ENCODE measurements around the gene TMOD1. TPM values are rescaled to one million over a fixed set of nuclear protein-coding genes. Genes with fewer than 3 reads are reported as not detected.
"Not testable (repeated sequence)": the region's sequence is repeated elsewhere in the genome, so short reads cannot be mapped to it uniquely, and the experiment has no call there.

The TMOD1 gene
- total RNA-seq, 1 donor from 2014 or later: 10.1 TPM

DNA sequence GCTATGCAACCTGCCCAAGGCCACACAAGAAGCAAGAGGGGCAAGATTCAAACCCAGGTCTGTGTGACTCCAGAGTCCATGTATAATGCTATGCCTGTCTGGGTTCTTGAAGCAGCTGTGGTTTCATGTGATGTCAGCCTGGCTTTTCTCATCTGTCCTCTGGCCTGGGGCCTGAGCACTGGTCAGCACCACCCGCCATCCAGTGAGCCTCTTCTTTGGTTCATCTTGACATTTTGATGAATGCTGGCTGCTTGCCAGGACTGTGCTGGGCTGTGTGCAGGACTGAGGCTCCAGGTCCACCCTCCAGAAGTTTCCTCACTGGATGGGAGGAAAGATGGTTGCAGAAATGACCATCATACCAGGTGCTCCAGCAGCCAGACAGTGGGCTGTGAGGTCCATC, 70.2 kb downstream of the TMOD1 start:
- DNase-seq (ENCODE audit: low spot score, unreplicated experiment): no peak
- Mint-ChIP-seq H3K27me3 (no peaks in the 10 kb centered on the region), H3K27ac (no peak overlapping the region), H3K4me3 (ENCODE audit: low read depth) (no peak overlapping the region), H3K36me3 (ENCODE audit: insufficient read depth) (peaks cover 10% of the 10 kb centered on the region), H3K9me3 (ENCODE audit: low read depth) (peaks cover 3% of the 10 kb centered on the region), H3K4me1 (ENCODE audit: low read depth) (no peaks in the 10 kb centered on the region)
- TF ChIP-seq, protein P1, sequence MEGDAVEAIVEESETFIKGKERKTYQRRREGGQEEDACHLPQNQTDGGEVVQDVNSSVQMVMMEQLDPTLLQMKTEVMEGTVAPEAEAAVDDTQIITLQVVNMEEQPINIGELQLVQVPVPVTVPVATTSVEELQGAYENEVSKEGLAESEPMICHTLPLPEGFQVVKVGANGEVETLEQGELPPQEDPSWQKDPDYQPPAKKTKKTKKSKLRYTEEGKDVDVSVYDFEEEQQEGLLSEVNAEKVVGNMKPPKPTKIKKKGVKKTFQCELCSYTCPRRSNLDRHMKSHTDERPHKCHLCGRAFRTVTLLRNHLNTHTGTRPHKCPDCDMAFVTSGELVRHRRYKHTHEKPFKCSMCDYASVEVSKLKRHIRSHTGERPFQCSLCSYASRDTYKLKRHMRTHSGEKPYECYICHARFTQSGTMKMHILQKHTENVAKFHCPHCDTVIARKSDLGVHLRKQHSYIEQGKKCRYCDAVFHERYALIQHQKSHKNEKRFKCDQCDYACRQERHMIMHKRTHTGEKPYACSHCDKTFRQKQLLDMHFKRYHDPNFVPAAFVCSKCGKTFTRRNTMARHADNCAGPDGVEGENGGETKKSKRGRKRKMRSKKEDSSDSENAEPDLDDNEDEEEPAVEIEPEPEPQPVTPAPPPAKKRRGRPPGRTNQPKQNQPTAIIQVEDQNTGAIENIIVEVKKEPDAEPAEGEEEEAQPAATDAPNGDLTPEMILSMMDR (IDR thresholded peaks at IDR 0.05; ENCODE audit: unreplicated experiment): no peak

DNA sequence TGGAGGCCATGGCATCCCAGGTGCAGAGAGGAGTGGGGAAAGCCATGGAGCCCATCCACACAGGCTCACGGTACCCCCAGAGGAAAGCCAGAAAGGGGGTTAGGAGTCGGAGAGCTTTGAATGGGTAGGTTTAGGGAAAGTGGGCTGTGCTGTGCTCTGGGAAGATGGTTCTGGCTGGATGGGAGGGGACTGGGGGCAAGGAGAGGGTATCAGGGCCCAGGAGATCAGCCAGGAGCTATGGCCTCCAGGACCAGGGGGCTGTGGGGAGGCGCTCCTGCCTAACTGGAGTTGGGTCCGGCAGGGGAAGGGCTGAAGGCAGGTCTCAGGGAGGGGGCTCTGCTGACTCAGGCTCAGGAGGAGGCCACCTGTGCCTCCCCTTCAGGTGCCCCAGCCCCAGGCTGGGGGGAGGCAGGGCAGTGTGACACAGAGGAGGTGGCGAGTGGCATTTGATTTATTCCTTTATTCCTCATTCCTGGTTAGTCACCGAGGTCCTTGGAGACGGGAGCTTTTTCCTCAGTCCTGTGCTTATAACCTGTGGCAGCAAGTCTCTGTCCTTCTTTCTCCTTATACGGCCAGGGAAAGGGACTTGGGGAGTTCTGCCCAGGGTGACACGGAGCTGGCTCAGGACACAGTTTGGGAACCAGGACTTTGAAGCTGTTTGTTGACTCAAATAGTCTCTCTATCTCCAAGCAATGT, 70.9 kb downstream of the TMOD1 start:
- Mint-ChIP-seq H3K9me3 (ENCODE audit: low read depth) (peaks cover 3% of the 10 kb centered on the region), H3K4me3 (ENCODE audit: low read depth) (no peak overlapping the region), H3K4me1 (ENCODE audit: low read depth) (no peaks in the 10 kb centered on the region), H3K36me3 (ENCODE audit: insufficient read depth) (peaks cover 10% of the 10 kb centered on the region), H3K27me3 (no peaks in the 10 kb centered on the region), H3K27ac (no peak overlapping the region)
- DNase-seq (ENCODE audit: low spot score, unreplicated experiment): no peak
- TF ChIP-seq, protein P1 (IDR thresholded peaks at IDR 0.05; ENCODE audit: unreplicated experiment): no peak

DNA sequence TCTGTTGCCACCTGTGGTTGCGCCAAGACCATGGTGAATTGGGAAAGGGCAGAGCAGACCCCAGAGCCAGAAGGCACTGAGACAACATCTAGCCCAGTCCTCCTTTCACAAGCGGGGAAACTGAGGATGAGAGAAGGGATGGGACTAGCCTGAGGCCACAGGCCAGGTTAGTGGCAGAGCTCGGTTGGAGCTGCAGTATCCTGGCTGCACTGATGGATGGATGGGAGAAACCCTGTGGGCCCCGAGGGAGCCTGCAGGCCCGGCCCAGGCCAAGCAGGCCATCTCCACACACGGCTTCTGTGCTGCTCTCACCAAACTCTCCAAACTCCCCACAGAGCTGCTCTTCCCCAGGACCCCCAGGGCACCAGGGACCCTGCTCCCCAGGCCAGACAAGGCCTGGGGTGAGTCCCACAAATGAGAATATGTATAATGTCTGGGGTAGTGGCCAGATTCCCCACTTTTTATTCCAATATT, 71.5 kb downstream of the TMOD1 start:
- no peaks in the 10 kb centered on the region for H3K27me3 Mint-ChIP-seq
- H3K36me3 Mint-ChIP-seq (ENCODE audit: insufficient read depth): peaks cover 10% of the 10 kb centered on the region
- DNase-seq (ENCODE audit: low spot score, unreplicated experiment): no peak
- no peaks in the 10 kb centered on the region for H3K4me1 Mint-ChIP-seq (ENCODE audit: low read depth)
- H3K4me3 Mint-ChIP-seq (ENCODE audit: low read depth): no peak overlapping the region
- TF ChIP-seq, protein P1 (IDR thresholded peaks at IDR 0.05; ENCODE audit: unreplicated experiment): no peak
- H3K9me3 Mint-ChIP-seq (ENCODE audit: low read depth): peaks cover 3% of the 10 kb centered on the region
- H3K27ac Mint-ChIP-seq: no peak overlapping the region

DNA sequence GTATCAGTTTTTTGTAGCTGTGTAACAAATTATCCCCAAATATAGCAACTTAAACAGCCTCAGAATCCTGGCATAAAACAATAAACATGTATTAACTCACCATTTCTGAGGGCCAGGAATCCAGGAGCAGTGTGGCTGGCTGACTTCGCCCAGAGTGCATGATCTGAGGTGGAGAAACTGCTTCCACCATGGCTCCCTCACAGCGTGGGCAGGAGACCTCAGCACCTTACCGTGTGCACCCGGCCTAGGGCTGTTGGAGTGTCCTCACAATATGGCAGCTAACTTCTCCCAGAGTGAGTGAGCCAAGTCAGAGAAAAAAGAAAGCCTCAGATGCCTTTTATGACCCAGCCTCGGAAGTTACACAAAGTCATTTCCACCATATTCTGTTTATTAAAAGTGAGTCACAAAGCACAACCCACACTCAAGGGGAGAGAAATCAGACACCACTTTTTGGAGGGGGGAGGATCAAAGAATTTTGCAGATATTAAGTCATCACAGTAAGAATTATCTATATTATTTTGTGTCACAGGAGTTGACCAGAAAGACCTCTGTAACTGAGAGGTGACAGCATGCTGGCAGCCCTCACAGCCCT, 72.1 kb downstream of the TMOD1 start:
- no peak overlapping the region for H3K27ac Mint-ChIP-seq
- no peaks in the 10 kb centered on the region for H3K4me1 Mint-ChIP-seq (ENCODE audit: low read depth)
- DNase-seq (ENCODE audit: low spot score, unreplicated experiment): no peak
- no peak overlapping the region for H3K4me3 Mint-ChIP-seq (ENCODE audit: low read depth)
- peaks cover 10% of the 10 kb centered on the region for H3K36me3 Mint-ChIP-seq (ENCODE audit: insufficient read depth)
- no peaks in the 10 kb centered on the region for H3K27me3 Mint-ChIP-seq
- TF ChIP-seq, protein P1 (IDR thresholded peaks at IDR 0.05; ENCODE audit: unreplicated experiment): no peak
- H3K9me3 Mint-ChIP-seq (ENCODE audit: low read depth): peaks cover 3% of the 10 kb centered on the region

DNA sequence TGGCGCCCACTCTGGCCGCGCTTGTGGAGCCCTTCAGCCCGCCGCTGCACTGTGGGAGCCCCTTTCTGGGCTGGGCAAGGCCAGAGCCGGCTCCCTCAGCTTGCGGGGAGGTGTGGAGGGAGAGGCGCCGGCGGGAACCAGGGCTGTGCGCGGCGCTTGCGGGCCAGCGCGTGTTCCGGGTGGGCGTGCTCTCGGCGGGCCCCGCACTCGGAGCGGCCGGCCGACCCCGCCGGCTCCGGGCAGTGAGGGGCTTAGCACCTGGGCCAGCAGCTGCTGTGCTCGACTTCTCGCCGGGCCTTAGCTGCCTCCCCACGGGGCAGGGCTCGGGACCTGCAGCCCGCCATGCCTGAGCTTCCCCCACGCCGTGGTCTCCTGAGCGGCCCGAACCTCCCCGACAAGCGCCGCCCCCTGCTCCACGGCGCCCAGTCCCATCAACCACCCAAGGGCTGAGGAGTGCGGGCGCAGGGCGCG, 72.7 kb downstream of the TMOD1 start:
- not testable (repeated sequence) for H3K9me3 Mint-ChIP-seq (ENCODE audit: low read depth); DNase-seq (ENCODE audit: low spot score, unreplicated experiment); H3K4me3 Mint-ChIP-seq (ENCODE audit: low read depth); H3K27me3 Mint-ChIP-seq; H3K27ac Mint-ChIP-seq; H3K4me1 Mint-ChIP-seq (ENCODE audit: low read depth)
- H3K36me3 Mint-ChIP-seq (ENCODE audit: insufficient read depth): peaks cover 10% of the 10 kb centered on the region

DNA sequence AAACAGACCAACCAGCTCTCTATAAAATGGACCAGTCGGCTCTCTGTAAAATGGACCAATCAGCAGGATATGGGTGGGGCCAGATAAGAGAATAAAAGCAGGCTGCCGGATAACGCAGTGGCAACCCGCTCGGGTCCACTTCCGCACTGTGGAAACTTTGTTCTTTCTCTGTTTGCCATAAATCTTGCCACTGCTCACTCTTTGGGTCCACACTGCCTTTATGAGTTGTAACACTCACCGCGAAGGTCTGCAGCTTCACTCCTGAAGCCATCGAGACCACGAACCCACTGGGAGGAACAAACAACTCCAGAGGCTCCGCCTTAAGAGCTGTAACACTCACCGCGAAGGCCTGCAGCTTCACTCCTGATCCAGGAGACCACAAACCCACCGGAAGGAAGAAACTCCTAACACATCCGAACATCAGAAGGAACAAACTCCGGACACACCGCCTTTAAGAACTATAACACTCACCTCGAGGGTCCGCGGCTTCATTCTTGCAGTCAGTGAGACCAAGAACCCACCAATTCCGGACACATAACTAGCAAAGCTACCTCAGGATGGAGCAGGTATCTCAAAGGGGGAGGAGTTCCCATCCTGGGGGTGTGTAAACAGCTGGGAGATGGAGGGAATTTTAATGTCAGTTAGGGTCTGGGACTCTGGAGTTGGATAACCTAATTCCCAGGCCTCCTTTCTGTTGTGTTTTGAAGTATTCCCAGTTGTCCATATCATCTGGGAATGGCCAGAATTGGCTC, 73.6 kb downstream of the TMOD1 start:
- not testable (repeated sequence) for H3K27me3 Mint-ChIP-seq; H3K9me3 Mint-ChIP-seq (ENCODE audit: low read depth); DNase-seq (ENCODE audit: low spot score, unreplicated experiment); H3K4me3 Mint-ChIP-seq (ENCODE audit: low read depth); H3K4me1 Mint-ChIP-seq (ENCODE audit: low read depth); H3K27ac Mint-ChIP-seq
- H3K36me3 Mint-ChIP-seq (ENCODE audit: insufficient read depth): peaks cover 13% of the 10 kb centered on the region

Data from progenitor cell of endocrine pancreas (in vitro differentiated cells).